Stimulated activated CD4-positive, alpha-beta T cell treated with anti-CD3 and anti-CD28 coated beads, TNF-alpha, amount 100 ng/mL, for 24 hours (primary cell): ENCODE data around the gene CHML.

Source experiments
- DNase-seq, 3 experiments: peaks; one replicate each; pipeline ENCODE4 v3.0.0-alpha.2; 2020; ENCODE audit warnings: low read depth in 3 of 3

The CHML gene

GRCh38 chr1:241615043-241615974 is 24.9 kb downstream of the CHML start:
- DNase-seq: no peak

GRCh38 chr1:241614572-241614971 is 25.6 kb downstream of the CHML start:
- DNase-seq: no peak

GRCh38 chr1:241614144-241614543 is 26.0 kb downstream of the CHML start:
- no peak for DNase-seq

- no peak for DNase-seq
Measured at GRCh38 chr1:241612533-241613477, 27.4 kb downstream of the CHML start.

- no peak for DNase-seq
Measured at GRCh38 chr1:241611736-241612135, 28.4 kb downstream of the CHML start.

GRCh38 chr1:241611063-241611462 is 29.1 kb downstream of the CHML start:
- no peak for DNase-seq

GRCh38 chr1:241610056-241610815 is 29.9 kb downstream of the CHML start:
- DNase-seq: no peak

- DNase-seq: no peak
Measured at GRCh38 chr1:241608379-241609033, 31.7 kb downstream of the CHML start.

GRCh38 chr1:241607497-241607896 is 32.7 kb downstream of the CHML start:
- DNase-seq: no peak

- no peak for DNase-seq
Measured at GRCh38 chr1:241606544-241606943, 33.6 kb downstream of the CHML start.

- DNase-seq: no peak
Measured at GRCh38 chr1:241605146-241605805, 34.9 kb downstream of the CHML start.

- DNase-seq: no peak
Measured at GRCh38 chr1:241603731-241604245, 36.4 kb downstream of the CHML start.

- DNase-seq: no peak
Measured at GRCh38 chr1:241600496-241600901, 39.7 kb downstream of the CHML start.

GRCh38 chr1:241598249-241598648 is 41.9 kb downstream of the CHML start:
- DNase-seq: no peak

GRCh38 chr1:241596633-241597032 is 43.5 kb downstream of the CHML start:
- DNase-seq: no peak

GRCh38 chr1:241593186-241593585 is 47.0 kb downstream of the CHML start:
- DNase-seq: no peak

- no peak for DNase-seq
Measured at GRCh38 chr1:241592273-241592958, 47.8 kb downstream of the CHML start.

- DNase-seq: no peak
Measured at GRCh38 chr1:241591736-241592135, 48.4 kb downstream of the CHML start.

- DNase-seq: no peak
Measured at GRCh38 chr1:241591317-241591716, 48.9 kb downstream of the CHML start.

GRCh38 chr1:241590719-241591118 is 49.5 kb downstream of the CHML start:
- DNase-seq: no peak
